Smooth muscle cell (in vitro differentiated cells): Measurements from ENCODE around the gene TRIP10. TPM values are rescaled to one million over a fixed set of nuclear protein-coding genes. Genes with fewer than 3 reads are reported as not detected.

Experiments used
- DNase-seq: peaks from one replicate; lab custom pipeline; 2025; ENCODE audit not compliant: unreplicated experiment; lab: John Stamatoyannopoulos, UW
- H2AFZ ChIP-seq: fragments of 200-600 bp; sonication (generic); 2 replicates; pipeline ENCODE4 v1.6.0; 2016; ENCODE audit warnings: antibody characterized with exemption, low read depth, mild to moderate bottlenecking
- H3F3A ChIP-seq: fragments of 200-600 bp; sonication (generic); 2 replicates; pipeline ENCODE4 v1.6.0; 2017; ENCODE audit warnings: antibody characterized with exemption, low read depth
- H3K27ac ChIP-seq: fragments of 200-600 bp; sonication (generic); 2 replicates; pipeline ENCODE4 v1.5.1; 2016; ENCODE audit warnings: low read depth, mild to moderate bottlenecking
- H3K27me3 ChIP-seq: fragments of 200-600 bp; sonication (generic); 2 replicates; pipeline ENCODE4 v1.6.1; 2016; ENCODE audit warnings: low read depth, mild to moderate bottlenecking
- H3K36me3 ChIP-seq: fragments of 200-600 bp; sonication (generic); 2 replicates; pipeline ENCODE4 v1.5.1; 2016; ENCODE audit warnings: low read depth
- H3K4me1 ChIP-seq: fragments of 200-600 bp; sonication (generic); 2 replicates; pipeline ENCODE4 v1.5.1; 2016; ENCODE audit warnings: low read depth
- H3K4me2 ChIP-seq: fragments of 200-600 bp; sonication (generic); 2 replicates; pipeline ENCODE4 v1.6.0; 2016; ENCODE audit warnings: mild to moderate bottlenecking
- H3K4me3 ChIP-seq: fragments of 200-600 bp; sonication (generic); 2 replicates; pipeline ENCODE4 v1.5.1; 2016; ENCODE audit warnings: mild to moderate bottlenecking
- H3K79me2 ChIP-seq: fragments of 200-600 bp; sonication (generic); 2 replicates; pipeline ENCODE4 v1.6.0; 2016; ENCODE audit warnings: low read depth, mild to moderate bottlenecking
- H3K9ac ChIP-seq: fragments of 200-600 bp; sonication (generic); 2 replicates; pipeline ENCODE4 v1.6.0; 2016; ENCODE audit warnings: low read depth
- H3K9me3 ChIP-seq: fragments of 200-600 bp; sonication (generic); replicated peaks from 2 replicates; pipeline ENCODE4 v1.5.1; 2016; ENCODE audit warnings: low read depth
- H4K20me1 ChIP-seq: fragments of 200-600 bp; sonication (generic); 2 replicates; pipeline ENCODE4 v1.6.0; 2016; ENCODE audit warnings: low read depth
- CTCF ChIP-seq: fragments of 200-600 bp; sonication (generic); IDR thresholded peaks from 2 replicates; pipeline ENCODE4 v1.5.1; 2017; ENCODE audit warnings: borderline replicate concordance, mild to moderate bottlenecking, antibody characterized with exemption; ENCODE audit not compliant: insufficient read depth, poor library complexity, severe bottlenecking
- WGBS: methylation state at CpG from one replicate; pipeline ENCODE4 v1.1.7; 2016; ENCODE audit warnings: low lambda C conversion rate; 5-methylcytosine and 5-hydroxymethylcytosine counted together
- polyA plus RNA-seq: library from polyadenylated mRNA; unstranded; fragments of >200 nt; fragmentation: Nextera tagmentation; extraction: Ambion mirVana; gene quantifications from 2 replicates; pipeline ENCODE4 v1.2.1, GENCODE V29; 2016
- total RNA-seq: library from RNA; depleted of rRNA; stranded (reverse); fragments of >200 nt; gene quantifications from 2 replicates; pipeline ENCODE4 v1.2.3, GENCODE V29; 2014

Gene TRIP10
- total and polyA plus RNA-seq, 2 experiments from 2014 or later, result 55.0 to 67.8 TPM

- 92% methylated on average over 19 of the region's 23 CpGs for WGBS
- no peaks in the 10 kb centered on the region for H4K20me1 ChIP-seq
- no peak overlapping the region for H3K27ac ChIP-seq
- no peak overlapping the region for H3K4me2 ChIP-seq
- no peaks in the 10 kb centered on the region for H3K4me1 ChIP-seq
- no peaks in the 10 kb centered on the region for H3K79me2 ChIP-seq
- DNase-seq, result no peak
- H3F3A ChIP-seq, result no peaks in the 10 kb centered on the region
- no peaks in the 10 kb centered on the region for H3K27me3 ChIP-seq
- no peak overlapping the region for H3K4me3 ChIP-seq
- no peak overlapping the region for H3K9ac ChIP-seq
- no peaks in the 10 kb centered on the region for H3K9me3 ChIP-seq
- no peak for TF ChIP-seq CTCF
- no peak overlapping the region for H2AFZ ChIP-seq
- H3K36me3 ChIP-seq, result no peaks in the 10 kb centered on the region
Measured at GRCh38 chr19:6729573-6730152, 9.8 kb upstream of the TRIP10 start.

GRCh38 chr19:6730153-6730804 is 9.2 kb upstream of the TRIP10 start:
- Histone ChIP-seq H3K9me3 (no peaks in the 10 kb centered on the region), H2AFZ (no peak overlapping the region), H3K36me3 (no peaks in the 10 kb centered on the region), H3K4me1 (no peaks in the 10 kb centered on the region), H3K4me2 (no peak overlapping the region), H3K27me3 (no peaks in the 10 kb centered on the region), H3K4me3 (no peak overlapping the region), H3F3A (peaks cover 2% of the 10 kb centered on the region), H3K27ac (no peak overlapping the region), H3K79me2 (no peaks in the 10 kb centered on the region), H3K9ac (no peak overlapping the region), H4K20me1 (no peaks in the 10 kb centered on the region)
- no peak for TF ChIP-seq CTCF
- DNase-seq, result no peak
- 85% methylated on average over 14 of the region's 27 CpGs for WGBS

- Histone ChIP-seq H2AFZ (no peak overlapping the region), H3F3A (peaks cover 11% of the 10 kb centered on the region), H3K4me2 (no peak overlapping the region), H3K27me3 (no peaks in the 10 kb centered on the region), H3K9ac (no peak overlapping the region), H3K27ac (no peak overlapping the region), H3K9me3 (no peaks in the 10 kb centered on the region), H3K4me1 (peaks cover 6% of the 10 kb centered on the region), H3K4me3 (no peak overlapping the region), H3K36me3 (no peaks in the 10 kb centered on the region), H3K79me2 (no peaks in the 10 kb centered on the region), H4K20me1 (no peaks in the 10 kb centered on the region)
- WGBS, result 96% methylated on average over 14 of the region's 30 CpGs
- no peak for TF ChIP-seq CTCF
- no peak for DNase-seq
Measured at GRCh38 chr19:6730941-6731670, 8.4 kb upstream of the TRIP10 start.
